K562 (cell line): ENCODE measurements around the gene ACSL3. TPM values are rescaled to one million over a fixed set of nuclear protein-coding genes. Genes with fewer than 3 reads are reported as not detected.

Experiments
- ATAC-seq: fragments of 200-7000 bp; cut with Tn5 transposase; 3 replicates; pipeline ENCODE4 v1.9.1; 2020; ENCODE audit warnings: moderate library complexity
- BruUV-seq: library from RNA; stranded (reverse); fragments of 400-500 nt; replicated peaks from 2 replicates; lab custom pipeline; 2021; lab: Mats Ljungman, UMichigan
- CTCF ChIA-PET: fragments of 300-600 bp; formaldehyde crosslinking; extraction: SDS; loops from one replicate; lab custom pipeline; 2021; ENCODE audit warnings: low intra/inter-chr PET ratio; lab: Yijun Ruan, JAX
- POLR2A ChIA-PET: fragments of 300-600, 350-650 bp; sonication (Branson Sonifier 250); formaldehyde crosslinking; extraction: SDS; loops from one replicate; lab custom pipeline; 2021; ENCODE audit warnings: antibody characterized with exemption, inconsistent platforms; lab: Yijun Ruan, JAX
- DNase-seq, 4 experiments: peaks; one replicate each; pipeline versions ENCODE4 v3.0.0 to v3.0.0-alpha.2; 2011 to 2018; ENCODE audit warnings: low spot score in 3 of 4, mixed read lengths in 3 of 4; ENCODE audit errors: extremely low read depth in 1 of 4
- FAIRE-seq: peaks from 2 replicates; lab custom pipeline; 2011; peaks lifted over from hg19 to GRCh38; lab: Jason Lieb, UNC
- H2AFZ ChIP-seq: 2 replicates; pipeline ENCODE4 v1.6.0; 2011; ENCODE audit warnings: low read depth, low read length, control low read depth, inconsistent platforms
- H3K27ac ChIP-seq: fragments of 200-600 bp; 3 replicates; pipeline ENCODE4 v1.8.0; 2011; ENCODE audit warnings: low read depth, mild to moderate bottlenecking, control low read depth, inconsistent platforms, low read length, moderate library complexity, mixed read lengths; ENCODE audit errors: extremely low read depth
- H3K27me3 ChIP-seq, 2 experiments: fragments of 300-600 bp in 1 of 2; 2 replicates in 1 of 2; 3 replicates in 1 of 2; pipeline versions ENCODE4 v1.6.0 to v1.8.0; 2011; ENCODE audit warnings: inconsistent platforms in 2 of 2, low read length in 2 of 2, mild to moderate bottlenecking in 1 of 2, mixed read lengths in 1 of 2, moderate library complexity in 1 of 2; ENCODE audit not compliant: control insufficient read depth in 2 of 2, insufficient read depth in 2 of 2
- H3K36me3 ChIP-seq: fragments of 300-600 bp; 3 replicates; pipeline ENCODE4 v1.8.0; 2011; ENCODE audit warnings: mild to moderate bottlenecking, low read length, inconsistent platforms; ENCODE audit not compliant: control insufficient read depth, insufficient read depth
- H3K4me1 ChIP-seq, 2 experiments: fragments of 200-600 bp in 1 of 2; replicated peaks in 1 of 2; 2 replicates in 1 of 2; 3 replicates in 1 of 2; pipeline versions ENCODE4 v1.5.1 to v1.8.0; 2011; ENCODE audit warnings: inconsistent platforms in 2 of 2, low read length in 2 of 2, mild to moderate bottlenecking in 1 of 2, mixed read lengths in 1 of 2, moderate library complexity in 1 of 2; ENCODE audit not compliant: control insufficient read depth in 2 of 2, insufficient read depth in 2 of 2
- H3K4me2 ChIP-seq: 2 replicates; pipeline ENCODE4 v1.6.1; 2011; ENCODE audit warnings: low read length, control low read depth, inconsistent platforms, mixed read lengths; ENCODE audit not compliant: insufficient read depth
- H3K4me3 ChIP-seq: fragments of 200-600 bp; sonication (generic), shearing (Covaris generic); 2 replicates; pipeline ENCODE4 v1.5.1; 2016; ENCODE audit warnings: control low read depth, inconsistent platforms
- H3K79me2 ChIP-seq: fragments of 200-600 bp; 3 replicates; pipeline ENCODE4 v1.8.0; 2011; ENCODE audit warnings: low read length, inconsistent platforms; ENCODE audit not compliant: control insufficient read depth, insufficient read depth
- H3K9ac ChIP-seq, 2 experiments: 2 replicates each; pipeline versions ENCODE4 v1.6.0 to v1.6.1; 2011; ENCODE audit warnings: low read depth in 2 of 2, low read length in 2 of 2, control low read depth in 1 of 2, inconsistent platforms in 1 of 2, mild to moderate bottlenecking in 1 of 2, mixed read lengths in 1 of 2; ENCODE audit not compliant: insufficient read depth in 1 of 2
- H3K9me1 ChIP-seq: one replicate; pipeline ENCODE4 v1.6.0; 2011; ENCODE audit warnings: inconsistent platforms, mild to moderate bottlenecking, low read length, moderate library complexity; ENCODE audit not compliant: control insufficient read depth, insufficient read depth
- H3K9me3 ChIP-seq: replicated peaks from 2 replicates; pipeline ENCODE4 v1.5.1; 2011; ENCODE audit warnings: low read depth, low read length, inconsistent platforms; ENCODE audit not compliant: control insufficient read depth, insufficient read depth
- H4K20me1 ChIP-seq: replicated peaks from 2 replicates; pipeline ENCODE4 v1.6.1; 2011; ENCODE audit warnings: low read length, inconsistent platforms, mixed read lengths; ENCODE audit not compliant: control insufficient read depth, insufficient read depth
- JUNB ChIP-seq: fragments of 450-650 bp; formaldehyde crosslinking; conservative IDR thresholded peaks from 2 replicates; pipeline ENCODE4 v1.4.0; 2020; ENCODE audit warnings: mild to moderate bottlenecking
- NFE2L1 ChIP-seq: fragments of 450-650 bp; IDR thresholded peaks from 2 replicates; pipeline ENCODE4 v1.6.1; 2016; ENCODE audit warnings: missing genetic modification characterization, low read depth, mild to moderate bottlenecking, missing compliant biosample characterization, moderate library complexity, borderline replicate concordance
- SRSF9 ChIP-seq: fragments of 200-400 bp; formaldehyde crosslinking; IDR thresholded peaks from 2 replicates; pipeline ENCODE4 v1.6.1; 2017; ENCODE audit warnings: low read depth, low read length, borderline replicate concordance
- ZNF586 ChIP-seq: fragments of 450-650 bp; formaldehyde crosslinking; conservative IDR thresholded peaks from 2 replicates; pipeline ENCODE4 v1.4.0; 2020; ENCODE audit warnings: mild to moderate bottlenecking, moderate library complexity
- WGBS: fragments of 100-300 bp; shearing (Covaris generic); methylation state at CpG from one replicate; pipeline ENCODE4 v1.1.6; 2016; ENCODE audit warnings: low coverage, mixed read lengths; ENCODE audit not compliant: insufficient coverage; ENCODE audit errors: missing lambda C conversion rate; 5-methylcytosine and 5-hydroxymethylcytosine counted together
- in situ Hi-C: fragments of 300-500 bp; cut with MboI; formaldehyde crosslinking; loops from 4 replicates; pipeline ENCODE4 v1.15.0; 2018; ENCODE audit warnings: inconsistent platforms, mixed read lengths
- intact Hi-C: fragments of 100-400 bp; cut with micrococcal nuclease; formaldehyde crosslinking; loops from 2 replicates; pipeline ENCODE4 v1.14.2; 2022
- polyA plus RNA-seq, 8 experiments: library from polyadenylated mRNA; depleted of rRNA in 4 of 8; stranded (reverse) in 5 of 8; unstranded in 3 of 8; fragments of >200 nt; fragmentation: Nextera tagmentation in 2 of 8; fragmentation: Illumina TruSeq in 1 of 8; extraction: Ambion mirVana in 2 of 8; extraction: Trizol in 1 of 8; gene quantifications; 2 replicates each; pipeline versions ENCODE4 v1.2.1 to v1.2.3, GENCODE V29; 2011 to 2014; ENCODE audit warnings: inconsistent platforms in 1 of 8, missing spikeins in 1 of 8
- total RNA-seq, 7 experiments: library from RNA; depleted of rRNA in 6 of 7; stranded (reverse); fragments of >200 nt in 6 of 7; fragmentation: Illumina TruSeq in 2 of 7; extraction: Trizol in 2 of 7; gene quantifications; 2 replicates each; pipeline versions ENCODE4 v1.2.1 to v1.2.3, GENCODE V29; 2011 to 2021; ENCODE audit warnings: low replicate concordance in 1 of 7
- TF ChIP-seq, protein P1 (sequence below): fragments of 250-450 bp; sonication (Bioruptor Pico); IDR thresholded peaks from 2 replicates; pipeline ENCODE4 v1.9.0; 2021; ENCODE audit warnings: mild to moderate bottlenecking, inconsistent platforms
- TF ChIP-seq, protein P2 (sequence below), 3 experiments: fragments of 200-800 bp in 1 of 3; sonication (Bioruptor generic) in 1 of 3; sonication (generic) in 1 of 3; formaldehyde crosslinking in 1 of 3; IDR thresholded peaks; 2 replicates each; pipeline versions ENCODE4 v1.6.1 to v1.8.0; 2016 to 2022; ENCODE audit warnings: mild to moderate bottlenecking in 2 of 3, missing compliant biosample characterization in 2 of 3, missing genetic modification characterization in 2 of 3, missing genetic modification reagents in 1 of 3
- TF ChIP-seq, protein P3 (sequence below): fragments of 150-350 bp; IDR thresholded peaks from 2 replicates; pipeline ENCODE4 v1.6.1; 2014; ENCODE audit warnings: low read depth, mild to moderate bottlenecking, low read length, borderline replicate concordance
- TF ChIP-seq, protein P4 (sequence below): fragments of 200-800 bp; sonication (Bioruptor generic); IDR thresholded peaks from 2 replicates; pipeline ENCODE4 v1.6.1; 2017; ENCODE audit warnings: missing genetic modification characterization, missing compliant biosample characterization
- TF ChIP-seq, protein P5 (sequence below): sonication (generic); formaldehyde crosslinking; IDR thresholded peaks from 2 replicates; pipeline ENCODE4 v1.8.0; 2022; ENCODE audit warnings: mild to moderate bottlenecking, missing genetic modification reagents, borderline replicate concordance

The ACSL3 gene
- total and polyA plus RNA-seq, 9 of the 15 experiments (the other 6 are each of a cell fraction or from before 2014, with no cell fraction given), result 21.3 to 123 (median 85.2) TPM

DNA sequence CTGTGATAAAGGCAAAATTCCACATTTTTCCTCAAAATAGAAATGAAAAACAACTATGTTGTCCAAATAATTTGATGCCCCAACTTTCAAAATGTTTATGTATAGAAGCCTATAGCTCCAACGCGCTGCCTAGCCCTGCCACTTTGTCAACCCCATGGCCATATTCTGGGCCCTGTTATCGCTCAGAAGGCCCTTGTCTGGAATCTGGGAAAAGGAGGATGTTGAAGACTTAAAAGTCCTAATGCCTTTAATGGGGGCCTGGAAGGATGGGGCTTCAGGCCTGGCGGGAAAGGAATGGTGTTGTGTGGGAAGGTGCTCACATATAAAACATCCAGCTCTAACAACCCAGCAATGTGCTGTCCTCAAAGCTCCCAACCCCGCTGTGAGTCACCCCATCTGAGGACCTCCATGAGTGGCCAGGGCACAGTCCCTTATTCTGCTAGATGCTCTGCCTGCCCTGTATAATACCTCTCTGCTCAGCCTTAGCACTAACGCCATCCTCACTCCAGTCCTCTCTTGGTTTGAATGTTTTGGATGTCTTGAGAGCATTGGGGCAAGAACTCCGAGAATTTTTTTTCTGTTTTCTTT is 86.0 kb downstream of the ACSL3 start:
- no peaks in the 10 kb centered on the region for H3K9me1 ChIP-seq
- H3K4me2 ChIP-seq, result no peak overlapping the region
- ChIA-PET POLR2A (interaction anchor here (0.6 to 1.1 kb wide), 2 partner anchors 13 to 90 kb away, joined by 3 read pairs; no protein-coding TSS in a partner anchor), CTCF (no interaction called here)
- H3K9me3 ChIP-seq, result no peaks in the 10 kb centered on the region
- H3K4me1 ChIP-seq, result no peaks in the 10 kb centered on the region
- H3K27me3 ChIP-seq, result no peaks in the 10 kb centered on the region
- no peaks in the 10 kb centered on the region for H3K79me2 ChIP-seq
- H2AFZ ChIP-seq, result no peak overlapping the region
- no peaks in the 10 kb centered on the region for H4K20me1 ChIP-seq
- in situ Hi-C loops, result no loop called here
- H3K9ac ChIP-seq, result no peak overlapping the region
- H3K27ac ChIP-seq, result no peak overlapping the region
- 63% methylated on average over 6 of the region's 7 CpGs for WGBS
- FAIRE-seq (no peak), DNase-seq (peak in 1 of 4 experiments; percentile 14), ATAC-seq (peak; percentile 75)
- BruUV-seq, result no TSS peak
- no peak overlapping the region for H3K4me3 ChIP-seq
- intact Hi-C loops, result no loop called here
- H3K36me3 ChIP-seq, result peaks cover 3% of the 10 kb centered on the region; the same call in 1 of the 3 replicates
- TF ChIP-seq, protein P1, sequence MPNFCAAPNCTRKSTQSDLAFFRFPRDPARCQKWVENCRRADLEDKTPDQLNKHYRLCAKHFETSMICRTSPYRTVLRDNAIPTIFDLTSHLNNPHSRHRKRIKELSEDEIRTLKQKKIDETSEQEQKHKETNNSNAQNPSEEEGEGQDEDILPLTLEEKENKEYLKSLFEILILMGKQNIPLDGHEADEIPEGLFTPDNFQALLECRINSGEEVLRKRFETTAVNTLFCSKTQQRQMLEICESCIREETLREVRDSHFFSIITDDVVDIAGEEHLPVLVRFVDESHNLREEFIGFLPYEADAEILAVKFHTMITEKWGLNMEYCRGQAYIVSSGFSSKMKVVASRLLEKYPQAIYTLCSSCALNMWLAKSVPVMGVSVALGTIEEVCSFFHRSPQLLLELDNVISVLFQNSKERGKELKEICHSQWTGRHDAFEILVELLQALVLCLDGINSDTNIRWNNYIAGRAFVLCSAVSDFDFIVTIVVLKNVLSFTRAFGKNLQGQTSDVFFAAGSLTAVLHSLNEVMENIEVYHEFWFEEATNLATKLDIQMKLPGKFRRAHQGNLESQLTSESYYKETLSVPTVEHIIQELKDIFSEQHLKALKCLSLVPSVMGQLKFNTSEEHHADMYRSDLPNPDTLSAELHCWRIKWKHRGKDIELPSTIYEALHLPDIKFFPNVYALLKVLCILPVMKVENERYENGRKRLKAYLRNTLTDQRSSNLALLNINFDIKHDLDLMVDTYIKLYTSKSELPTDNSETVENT (CRISPR knock-in tag), result no peak
- TF ChIP-seq, protein P2, sequence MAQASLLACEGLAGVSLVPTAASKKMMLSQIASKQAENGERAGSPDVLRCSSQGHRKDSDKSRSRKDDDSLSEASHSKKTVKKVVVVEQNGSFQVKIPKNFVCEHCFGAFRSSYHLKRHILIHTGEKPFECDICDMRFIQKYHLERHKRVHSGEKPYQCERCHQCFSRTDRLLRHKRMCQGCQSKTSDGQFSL (CRISPR knock-in tag; IDR thresholded peaks at IDR 0.05), result no peak
- TF ChIP-seq, protein P2 (tag; IDR thresholded peaks at IDR 0.05), result no peak
- TF ChIP-seq, protein P3, sequence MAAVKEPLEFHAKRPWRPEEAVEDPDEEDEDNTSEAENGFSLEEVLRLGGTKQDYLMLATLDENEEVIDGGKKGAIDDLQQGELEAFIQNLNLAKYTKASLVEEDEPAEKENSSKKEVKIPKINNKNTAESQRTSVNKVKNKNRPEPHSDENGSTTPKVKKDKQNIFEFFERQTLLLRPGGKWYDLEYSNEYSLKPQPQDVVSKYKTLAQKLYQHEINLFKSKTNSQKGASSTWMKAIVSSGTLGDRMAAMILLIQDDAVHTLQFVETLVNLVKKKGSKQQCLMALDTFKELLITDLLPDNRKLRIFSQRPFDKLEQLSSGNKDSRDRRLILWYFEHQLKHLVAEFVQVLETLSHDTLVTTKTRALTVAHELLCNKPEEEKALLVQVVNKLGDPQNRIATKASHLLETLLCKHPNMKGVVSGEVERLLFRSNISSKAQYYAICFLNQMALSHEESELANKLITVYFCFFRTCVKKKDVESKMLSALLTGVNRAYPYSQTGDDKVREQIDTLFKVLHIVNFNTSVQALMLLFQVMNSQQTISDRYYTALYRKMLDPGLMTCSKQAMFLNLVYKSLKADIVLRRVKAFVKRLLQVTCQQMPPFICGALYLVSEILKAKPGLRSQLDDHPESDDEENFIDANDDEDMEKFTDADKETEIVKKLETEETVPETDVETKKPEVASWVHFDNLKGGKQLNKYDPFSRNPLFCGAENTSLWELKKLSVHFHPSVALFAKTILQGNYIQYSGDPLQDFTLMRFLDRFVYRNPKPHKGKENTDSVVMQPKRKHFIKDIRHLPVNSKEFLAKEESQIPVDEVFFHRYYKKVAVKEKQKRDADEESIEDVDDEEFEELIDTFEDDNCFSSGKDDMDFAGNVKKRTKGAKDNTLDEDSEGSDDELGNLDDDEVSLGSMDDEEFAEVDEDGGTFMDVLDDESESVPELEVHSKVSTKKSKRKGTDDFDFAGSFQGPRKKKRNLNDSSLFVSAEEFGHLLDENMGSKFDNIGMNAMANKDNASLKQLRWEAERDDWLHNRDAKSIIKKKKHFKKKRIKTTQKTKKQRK, result no peak
- no peak for TF ChIP-seq NFE2L1 (tag)
- TF ChIP-seq SRSF9, result no peak
- TF ChIP-seq, protein P4, sequence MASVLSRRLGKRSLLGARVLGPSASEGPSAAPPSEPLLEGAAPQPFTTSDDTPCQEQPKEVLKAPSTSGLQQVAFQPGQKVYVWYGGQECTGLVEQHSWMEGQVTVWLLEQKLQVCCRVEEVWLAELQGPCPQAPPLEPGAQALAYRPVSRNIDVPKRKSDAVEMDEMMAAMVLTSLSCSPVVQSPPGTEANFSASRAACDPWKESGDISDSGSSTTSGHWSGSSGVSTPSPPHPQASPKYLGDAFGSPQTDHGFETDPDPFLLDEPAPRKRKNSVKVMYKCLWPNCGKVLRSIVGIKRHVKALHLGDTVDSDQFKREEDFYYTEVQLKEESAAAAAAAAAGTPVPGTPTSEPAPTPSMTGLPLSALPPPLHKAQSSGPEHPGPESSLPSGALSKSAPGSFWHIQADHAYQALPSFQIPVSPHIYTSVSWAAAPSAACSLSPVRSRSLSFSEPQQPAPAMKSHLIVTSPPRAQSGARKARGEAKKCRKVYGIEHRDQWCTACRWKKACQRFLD (CRISPR knock-in tag), result no peak
- TF ChIP-seq, protein P5, sequence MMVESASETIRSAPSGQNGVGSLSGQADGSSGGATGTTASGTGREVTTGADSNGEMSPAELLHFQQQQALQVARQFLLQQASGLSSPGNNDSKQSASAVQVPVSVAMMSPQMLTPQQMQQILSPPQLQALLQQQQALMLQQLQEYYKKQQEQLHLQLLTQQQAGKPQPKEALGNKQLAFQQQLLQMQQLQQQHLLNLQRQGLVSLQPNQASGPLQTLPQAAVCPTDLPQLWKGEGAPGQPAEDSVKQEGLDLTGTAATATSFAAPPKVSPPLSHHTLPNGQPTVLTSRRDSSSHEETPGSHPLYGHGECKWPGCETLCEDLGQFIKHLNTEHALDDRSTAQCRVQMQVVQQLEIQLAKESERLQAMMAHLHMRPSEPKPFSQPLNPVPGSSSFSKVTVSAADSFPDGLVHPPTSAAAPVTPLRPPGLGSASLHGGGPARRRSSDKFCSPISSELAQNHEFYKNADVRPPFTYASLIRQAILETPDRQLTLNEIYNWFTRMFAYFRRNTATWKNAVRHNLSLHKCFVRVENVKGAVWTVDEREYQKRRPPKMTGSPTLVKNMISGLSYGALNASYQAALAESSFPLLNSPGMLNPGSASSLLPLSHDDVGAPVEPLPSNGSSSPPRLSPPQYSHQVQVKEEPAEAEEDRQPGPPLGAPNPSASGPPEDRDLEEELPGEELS, result no peak
- TF ChIP-seq JUNB (CRISPR knock-in tag), result no peak
- TF ChIP-seq ZNF586 (CRISPR knock-in tag), result no peak
